Transverse colon (tissue), 4 donors: ENCODE data around the gene GPC5. TPM values are rescaled to one million over a fixed set of nuclear protein-coding genes. Genes with fewer than 3 reads are reported as not detected.

Experiments used
- DNase-seq: peaks from one replicate; pipeline ENCODE4 v3.0.0-alpha.2; 2019
- H3K27ac ChIP-seq, 4 donors: fragments of 200-600 bp; sonication (generic); 2 replicates each; pipeline ENCODE4 v1.5.1; 2016 to 2018; ENCODE audit warnings: inconsistent platforms in 4 of 4
- H3K27me3 ChIP-seq: fragments of 200-600 bp; sonication (generic); 2 replicates; pipeline ENCODE4 v1.5.1; 2017; ENCODE audit warnings: inconsistent platforms
- H3K36me3 ChIP-seq, 4 donors: fragments of 200-600 bp; sonication (generic); 2 replicates each; pipeline ENCODE4 v1.5.1; 2017 to 2019; ENCODE audit warnings: inconsistent platforms in 4 of 4
- H3K4me1 ChIP-seq, 4 donors: fragments of 200-600 bp; sonication (generic); 2 replicates each; pipeline ENCODE4 v1.5.1; 2017 to 2020; ENCODE audit warnings: inconsistent platforms in 4 of 4
- H3K4me3 ChIP-seq, 4 donors: fragments of 200-600 bp; sonication (generic); 1 replicate in 1 of 4; 2 replicates in 3 of 4; pipeline versions ENCODE4 v1.5.1 to v1.6.1; 2017 to 2019; ENCODE audit warnings: inconsistent platforms in 4 of 4
- H3K9me3 ChIP-seq, 2 donors: fragments of 200-600 bp; sonication (generic); 2 replicates each; pipeline ENCODE4 v1.5.1; 2017 to 2019; ENCODE audit warnings: inconsistent platforms in 2 of 2
- CTCF ChIP-seq, 5 experiments: fragments of 200-600 bp in 3 of 5; fragments of 450-650 bp in 2 of 5; sonication (generic) in 3 of 5; IDR thresholded peaks; 1 replicate in 2 of 5; 2 replicates in 3 of 5; pipeline ENCODE4 v1.5.1; 2016 to 2017; ENCODE audit warnings: antibody characterized with exemption in 5 of 5, inconsistent platforms in 3 of 5, mild to moderate bottlenecking in 2 of 5, moderate library complexity in 1 of 5
- EP300 ChIP-seq: sonication (generic); formaldehyde crosslinking; IDR thresholded peaks from one replicate; pipeline ENCODE4 v1.6.1; 2017; ENCODE audit warnings: antibody characterized with exemption, low read depth
- POLR2A ChIP-seq: fragments of 450-650 bp; IDR thresholded peaks from one replicate; pipeline ENCODE4 v1.6.1; 2016; ENCODE audit warnings: antibody characterized with exemption, mild to moderate bottlenecking, moderate library complexity
- POLR2AphosphoS5 ChIP-seq, 3 donors: sonication (generic); formaldehyde crosslinking; IDR thresholded peaks; one replicate each; pipeline ENCODE4 v1.6.1; 2016; ENCODE audit warnings: antibody characterized with exemption in 3 of 3
- WGBS, 2 donors: methylation state at CpG; one replicate each; pipeline ENCODE4 v1.1.5; 2018; ENCODE audit warnings: low coverage in 1 of 2; 5-methylcytosine and 5-hydroxymethylcytosine counted together
- in situ Hi-C, 4 donors: fragments of 200-750 bp; cut with MboI; loops; one replicate each; pipeline versions ENCODE4 v1.15.0 to v1.15.1; 2017; ENCODE audit warnings: low sequenced_read_pairs in 3 of 4, low pct_ligation_motif_present in 1 of 4, low pct_unique_long_range_greater_than_20kb in 1 of 4
- intact Hi-C: fragments of 100-400 bp; cut with DNase I; formaldehyde crosslinking; loops from one replicate; pipeline ENCODE4 v1.15.1; 2023; ENCODE audit warnings: low total_unique reads
- total RNA-seq, 4 donors: library from RNA; depleted of rRNA; stranded (reverse); fragments of >200 nt; gene quantifications; one replicate each; pipeline ENCODE4 v1.1.0, GENCODE V29; 2016

GPC5 gene
- total RNA-seq, 4 donors from 2014 or later: 0.48 to 1.4 TPM; not detected in 2

- TF ChIP-seq CTCF (IDR thresholded peaks at IDR 0.05) (no peak), POLR2AphosphoS5 (IDR thresholded peaks at IDR 0.05) (no peak), EP300 (no peak), POLR2A (no peak)
- H3K36me3 ChIP-seq: no peaks in the 10 kb centered on the region
- in situ Hi-C loops: no loop called here
- DNase-seq: no peak
- no peak overlapping the region for H3K27ac ChIP-seq
- no peak overlapping the region for H3K4me3 ChIP-seq
- H3K9me3 ChIP-seq: no peaks in the 10 kb centered on the region
- intact Hi-C loops: no loop called here
- H3K27me3 ChIP-seq: no peaks in the 10 kb centered on the region
- H3K4me1 ChIP-seq: no peaks in the 10 kb centered on the region
These were observed 564.5 kb downstream of the GPC5 start for GRCh38 chr13:91962946-91963345.

DNA sequence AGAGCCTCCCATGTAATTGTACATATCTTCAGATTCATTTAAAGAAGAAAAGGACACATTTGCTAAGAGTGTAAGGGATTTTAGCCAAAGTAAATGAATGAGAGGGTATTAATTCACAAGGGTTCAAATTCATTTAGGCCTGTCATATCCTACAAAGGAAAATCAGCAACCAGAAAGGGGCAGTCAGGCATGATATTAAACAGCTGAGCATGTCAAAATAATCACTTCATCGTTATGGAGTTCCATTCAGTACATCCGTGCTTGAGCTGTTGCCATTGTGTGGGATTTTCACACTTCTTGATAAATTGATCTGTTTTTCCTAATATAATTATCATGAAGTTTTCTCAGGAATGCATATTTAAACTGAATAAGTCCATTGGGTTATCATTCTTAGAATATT, 567.1 kb downstream of the GPC5 start:
- in situ Hi-C loops: no loop called here
- DNase-seq: no peak
- Histone ChIP-seq H3K27me3 (no peaks in the 10 kb centered on the region), H3K4me1 (no peaks in the 10 kb centered on the region), H3K4me3 (no peak overlapping the region), H3K9me3 (no peaks in the 10 kb centered on the region), H3K36me3 (no peaks in the 10 kb centered on the region), H3K27ac (no peak overlapping the region)
- 45 to 94% methylated on average over 2 of the region's 2 CpGs for WGBS, 2 donors
- TF ChIP-seq POLR2AphosphoS5 (IDR thresholded peaks at IDR 0.05): no peak
- no peak for TF ChIP-seq EP300
- TF ChIP-seq CTCF (IDR thresholded peaks at IDR 0.05): no peak
- no peak for TF ChIP-seq POLR2A
- intact Hi-C loops: no loop called here

DNA sequence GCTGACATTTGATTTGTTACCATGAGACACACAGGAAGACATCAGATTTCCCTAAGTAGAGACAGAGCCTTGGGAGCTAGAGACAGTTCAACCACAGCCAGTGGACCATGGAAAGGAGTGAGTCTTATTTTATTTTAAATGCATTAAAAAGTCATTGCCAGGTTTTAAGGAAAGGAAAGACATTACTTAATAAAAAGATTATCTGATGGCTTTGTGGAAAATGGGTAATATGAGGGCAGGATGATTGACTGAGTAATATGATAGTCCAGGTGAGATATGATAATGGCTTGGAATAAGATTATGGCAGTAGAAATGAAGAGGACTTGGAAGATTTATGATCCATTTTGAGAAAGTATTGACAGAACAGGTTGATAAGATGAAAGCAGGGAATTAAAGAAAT, 580.1 kb downstream of the GPC5 start:
- Histone ChIP-seq H3K36me3 (no peaks in the 10 kb centered on the region), H3K9me3 (no peaks in the 10 kb centered on the region), H3K4me1 (no peaks in the 10 kb centered on the region), H3K27ac (no peak overlapping the region), H3K27me3 (no peaks in the 10 kb centered on the region), H3K4me3 (no peak overlapping the region)
- TF ChIP-seq POLR2AphosphoS5 (IDR thresholded peaks at IDR 0.05) (no peak), CTCF (IDR thresholded peaks at IDR 0.05) (no peak), EP300 (no peak), POLR2A (no peak)
- in situ Hi-C loops: no loop called here
- DNase-seq: no peak
- intact Hi-C loops: no loop called here

- no peaks in the 10 kb centered on the region for H3K27me3 ChIP-seq
- H3K27ac ChIP-seq: no peak overlapping the region
- TF ChIP-seq POLR2A (no peak), POLR2AphosphoS5 (IDR thresholded peaks at IDR 0.05) (no peak), EP300 (no peak), CTCF (IDR thresholded peaks at IDR 0.05) (no peak)
- no peaks in the 10 kb centered on the region for H3K9me3 ChIP-seq
- 59 to 61% methylated on average over 4 of the region's 4 CpGs for WGBS, 2 donors
- no peak overlapping the region for H3K4me3 ChIP-seq
- in situ Hi-C loops: no loop called here
- H3K36me3 ChIP-seq: no peaks in the 10 kb centered on the region
- intact Hi-C loops: no loop called here
- no peaks in the 10 kb centered on the region for H3K4me1 ChIP-seq
- no peak for DNase-seq
These were observed 588.5 kb downstream of the GPC5 start for GRCh38 chr13:91986761-91987483.
